HCT116 (cell line): ENCODE data around the gene HNF1B.

ENCODE experiments used
- ATF3 ChIP-seq: IDR thresholded peaks from 2 replicates; pipeline ENCODE4 v1.6.1; 2012
- CEBPB ChIP-seq: IDR thresholded peaks from 2 replicates; pipeline ENCODE4 v1.6.1; 2012; ENCODE audit warnings: low read depth
- CTCF ChIP-seq, 3 experiments: fragments of 200-600 bp in 1 of 3; sonication (generic) in 1 of 3; IDR thresholded peaks in 2 of 3; conservative IDR thresholded peaks in 1 of 3; 2 replicates each; pipeline ENCODE4 v1.5.1; 2012 to 2017; ENCODE audit warnings: low read depth in 2 of 3, low read length in 2 of 3, antibody characterized with exemption in 1 of 3, borderline replicate concordance in 1 of 3, control low read depth in 1 of 3, mild to moderate bottlenecking in 1 of 3, mixed read lengths in 1 of 3, mixed run types in 1 of 3, moderate library complexity in 1 of 3; ENCODE audit not compliant: insufficient read depth in 1 of 3
- EGR1 ChIP-seq: IDR thresholded peaks from 2 replicates; pipeline ENCODE4 v1.6.1; 2012; ENCODE audit warnings: low read depth
- ELF1 ChIP-seq: IDR thresholded peaks from 2 replicates; pipeline ENCODE4 v1.6.1; 2012; ENCODE audit warnings: low read depth, borderline replicate concordance
- EZH2 ChIP-seq: fragments of 200-600 bp; sonication (generic); IDR thresholded peaks from 2 replicates; pipeline ENCODE4 v1.6.1; 2017; ENCODE audit warnings: antibody characterized with exemption, mixed run types
- EZH2phosphoT487 ChIP-seq: fragments of 200-600 bp; IDR thresholded peaks from 2 replicates; pipeline ENCODE4 v1.6.1; 2018; ENCODE audit warnings: antibody characterized with exemption, borderline replicate concordance
- MAX ChIP-seq: IDR thresholded peaks from 2 replicates; pipeline ENCODE4 v1.6.1; 2012
- POLR2AphosphoS5 ChIP-seq: IDR thresholded peaks from 2 replicates; pipeline ENCODE4 v1.6.1; 2011; ENCODE audit warnings: mild to moderate bottlenecking, low read depth, low read length, moderate library complexity
- SP1 ChIP-seq: IDR thresholded peaks from 2 replicates; pipeline ENCODE4 v1.6.1; 2012; ENCODE audit warnings: low read depth
- ZNF274 ChIP-seq: fragments of 200-500 bp; sonication (Bioruptor generic); IDR thresholded peaks from 2 replicates; pipeline ENCODE4 v1.6.1; 2014; ENCODE audit warnings: mild to moderate bottlenecking, low read depth, low read length, inconsistent platforms

- TF ChIP-seq EGR1: no peak
- no peak for TF ChIP-seq CTCF (IDR thresholded peaks at IDR 0.05 in 2 of 3, conservative IDR thresholded peaks at IDR 0.05 in 1 of 3; ENCODE audit: borderline replicate concordance in 1 of 3, insufficient read depth in 1 of 3, low read depth in 2 of 3, low read length in 2 of 3)
- TF ChIP-seq EZH2phosphoT487: no peak
- no peak for TF ChIP-seq POLR2AphosphoS5
- no peak for TF ChIP-seq MAX
- no peak for TF ChIP-seq CEBPB
- no peak for TF ChIP-seq ATF3
- TF ChIP-seq ZNF274: no peak
- no peak for TF ChIP-seq EZH2
- TF ChIP-seq ELF1: no peak
- no peak for TF ChIP-seq SP1
Observed at GRCh38 chr17:37718324-37719048, 26.4 kb downstream of the HNF1B start.
